Inflammatory macrophage treated with lipopolysaccharide for 1 hour (primary cell): Measurements from ENCODE around the gene ARHGEF1.

Experiments used
- DNase-seq, 2 donors: peaks; one replicate each; pipeline ENCODE4 v3.0.0-alpha.2; 2020 to 2022

The ARHGEF1 gene

GRCh38 chr19:41920882-41921576 is 38.0 kb downstream of the ARHGEF1 start:
- no peak for DNase-seq

- DNase-seq: no peak
Measured at GRCh38 chr19:41921577-41922576, 38.9 kb downstream of the ARHGEF1 start.

DNA sequence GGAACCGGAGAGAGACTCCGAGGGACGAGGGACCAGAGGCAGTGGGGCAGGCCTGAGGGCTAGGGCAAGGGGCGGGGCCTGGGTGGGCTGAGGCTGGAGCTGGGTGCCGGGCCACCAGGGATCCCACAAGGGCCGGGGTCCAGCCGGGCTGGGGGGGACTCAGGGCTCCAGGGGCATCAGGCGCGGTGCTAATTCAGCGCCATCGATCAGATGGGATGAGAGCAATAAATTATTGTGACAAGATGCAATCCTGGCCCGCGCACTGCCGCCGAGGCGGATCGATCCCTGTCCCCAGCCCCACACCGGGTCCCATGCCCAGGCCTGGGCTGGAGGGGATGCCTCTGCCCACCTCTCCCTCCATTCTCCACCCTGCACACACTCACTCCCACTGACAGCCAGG is 39.6 kb downstream of the ARHGEF1 start:
- no peak for DNase-seq

DNA sequence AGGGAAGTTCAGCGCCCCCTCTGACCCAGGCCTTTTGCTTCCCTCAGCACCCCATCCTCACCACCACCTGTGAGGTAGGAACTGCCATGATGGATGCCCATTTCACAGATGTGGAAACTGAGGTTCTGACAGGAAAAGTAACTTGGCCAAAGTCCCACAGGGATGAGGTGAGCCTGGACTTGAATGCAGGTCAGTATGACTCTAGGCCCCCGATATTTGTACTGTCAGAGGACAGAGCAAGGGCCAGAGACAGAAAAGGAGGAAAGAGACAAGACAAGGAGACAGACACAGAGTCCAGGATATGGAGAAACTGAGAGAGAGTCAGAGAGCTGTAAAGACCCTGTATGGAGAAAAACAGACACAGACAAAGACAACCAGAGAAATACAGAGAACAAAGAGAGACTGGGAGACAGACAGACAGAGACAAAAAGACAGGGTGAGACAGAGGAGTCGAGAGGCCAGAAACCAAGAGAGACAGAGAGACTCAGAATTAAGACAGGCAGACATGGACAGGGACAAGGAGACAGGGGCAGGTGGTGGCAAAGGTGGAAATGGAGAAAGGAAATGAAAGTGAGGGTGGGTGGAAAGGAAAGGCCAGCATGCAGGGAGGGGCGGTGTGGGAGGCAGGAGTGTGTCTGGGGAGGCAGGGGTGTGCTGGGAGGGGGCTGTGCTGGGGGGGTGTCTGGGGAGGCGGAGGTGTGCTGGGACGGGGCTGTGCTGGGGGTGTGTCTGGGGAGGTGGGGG is 40.2 kb downstream of the ARHGEF1 start:
- no peak for DNase-seq

- DNase-seq: no peak
Measured at GRCh38 chr19:41924151-41925145, 41.5 kb downstream of the ARHGEF1 start.

DNA sequence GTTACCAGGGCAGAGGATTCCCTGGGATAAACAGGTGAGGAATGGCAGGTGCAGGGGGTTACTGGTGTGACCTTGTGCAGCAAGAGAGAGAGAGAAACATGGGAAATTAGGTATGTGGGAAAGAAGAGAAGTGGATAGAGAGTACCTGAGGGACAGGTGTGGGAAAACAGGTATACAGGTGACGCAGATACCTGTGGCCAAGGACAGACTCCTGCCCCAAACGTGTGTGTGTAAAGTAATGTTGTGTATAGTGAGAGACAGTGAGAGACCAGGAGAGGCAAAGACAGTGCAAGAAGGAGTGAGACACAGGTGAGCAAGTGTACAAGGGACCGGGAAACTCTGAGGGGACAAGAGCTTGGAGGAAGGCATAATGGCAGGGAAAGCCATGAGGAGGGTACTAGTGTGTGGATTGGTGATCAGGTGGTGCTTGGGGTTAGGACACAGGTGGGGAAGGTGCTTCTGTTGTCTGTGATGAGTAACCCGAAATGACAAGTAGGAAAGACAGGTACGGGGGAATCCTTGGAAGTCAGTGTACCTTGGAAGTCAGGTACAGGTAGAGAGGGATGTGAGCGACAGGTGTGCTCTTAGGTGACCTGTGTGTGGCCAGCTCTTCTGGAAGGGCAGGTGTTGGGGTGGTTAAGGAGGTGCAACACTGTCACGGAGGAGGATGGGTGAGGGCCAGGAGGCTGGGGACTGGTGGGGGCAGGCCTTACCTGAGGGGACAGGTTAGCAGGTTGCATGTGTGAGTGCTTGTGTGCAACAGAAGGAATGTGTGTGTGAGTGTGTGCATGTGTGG is 42.4 kb downstream of the ARHGEF1 start:
- DNase-seq: no peak

- DNase-seq: no peak
Measured at GRCh38 chr19:41926028-41926762, 43.2 kb downstream of the ARHGEF1 start.

- DNase-seq: no peak
Measured at GRCh38 chr19:41926763-41927496, 43.9 kb downstream of the ARHGEF1 start.

- DNase-seq: no peak
Measured at GRCh38 chr19:41927497-41928192, 44.7 kb downstream of the ARHGEF1 start.

GRCh38 chr19:41928221-41928683 is 45.3 kb downstream of the ARHGEF1 start, which contains the start of gene ERFL:
TSS of gene ERFL (minus strand) at chr19:41928449. CDS start at chr19:41912919, 15,530 bp downstream.
- no peak for DNase-seq

GRCh38 chr19:41928754-41929535 is 46.0 kb downstream of the ARHGEF1 start:
- DNase-seq: no peak

DNA sequence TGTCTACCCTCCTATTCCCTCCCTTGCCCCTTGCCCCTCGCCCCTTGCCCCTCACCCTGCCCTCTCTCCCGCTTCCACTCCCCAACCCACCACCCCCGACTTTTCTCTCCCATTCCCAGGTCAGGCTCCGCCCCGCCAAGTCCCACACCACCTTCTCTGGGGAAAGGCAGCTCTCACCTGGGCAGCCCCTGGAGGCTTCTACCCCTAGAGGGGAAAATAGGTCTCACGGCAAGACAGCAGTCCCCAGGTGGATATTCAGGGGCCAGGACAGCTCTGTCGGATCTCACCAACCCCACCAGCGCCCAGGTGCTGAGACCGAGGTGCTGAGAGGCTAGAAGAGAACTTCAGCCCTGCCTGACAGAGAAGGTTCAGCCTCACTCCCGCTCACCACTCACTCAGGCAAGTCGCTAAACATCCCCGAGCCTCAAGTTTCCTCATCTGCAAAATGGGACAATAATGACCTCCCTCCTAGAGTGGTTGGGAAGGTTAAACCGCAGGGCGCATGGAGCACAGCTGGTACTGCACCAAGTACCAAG is 46.6 kb downstream of the ARHGEF1 start:
- DNase-seq: no peak

- DNase-seq: no peak
Measured at GRCh38 chr19:41930322-41930722, 47.3 kb downstream of the ARHGEF1 start.

DNA sequence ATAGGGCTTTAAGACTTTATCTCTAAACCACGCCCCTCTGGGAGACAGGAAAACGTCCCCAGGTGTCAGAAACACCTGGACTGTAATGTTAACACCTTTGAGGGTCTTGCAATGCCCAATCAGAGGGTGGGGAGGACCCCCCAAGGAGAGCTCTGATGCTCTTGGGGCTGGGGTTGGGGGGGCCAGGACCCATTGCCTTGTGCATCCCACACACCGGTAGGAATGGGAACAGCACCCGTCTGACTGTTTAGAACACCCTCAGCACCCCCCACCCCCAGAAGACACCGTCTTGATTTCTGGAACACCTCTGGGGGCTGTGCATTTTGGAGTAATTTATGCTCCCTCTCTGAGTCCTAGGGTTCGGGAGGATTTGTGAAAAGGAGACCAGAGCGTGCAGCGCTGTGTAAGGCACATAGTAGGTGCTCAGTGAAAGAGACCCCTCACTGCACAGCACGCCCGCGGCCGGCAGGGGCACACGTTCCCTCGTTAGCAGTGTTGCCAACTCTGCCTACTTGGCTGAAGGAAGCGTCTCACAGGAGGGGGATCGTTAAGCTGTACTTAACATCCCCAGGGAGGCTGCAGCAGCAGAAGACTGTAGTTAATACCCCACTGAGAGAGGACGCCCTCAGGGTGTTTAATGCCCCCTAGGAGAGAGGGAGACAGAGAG is 48.1 kb downstream of the ARHGEF1 start:
- DNase-seq: no peak

- DNase-seq: no peak
Measured at GRCh38 chr19:41932259-41932719, 49.3 kb downstream of the ARHGEF1 start.

- DNase-seq: no peak
Measured at GRCh38 chr19:41932720-41933332, 49.8 kb downstream of the ARHGEF1 start.
